ENCODE data around the gene RPRML.

DNA sequence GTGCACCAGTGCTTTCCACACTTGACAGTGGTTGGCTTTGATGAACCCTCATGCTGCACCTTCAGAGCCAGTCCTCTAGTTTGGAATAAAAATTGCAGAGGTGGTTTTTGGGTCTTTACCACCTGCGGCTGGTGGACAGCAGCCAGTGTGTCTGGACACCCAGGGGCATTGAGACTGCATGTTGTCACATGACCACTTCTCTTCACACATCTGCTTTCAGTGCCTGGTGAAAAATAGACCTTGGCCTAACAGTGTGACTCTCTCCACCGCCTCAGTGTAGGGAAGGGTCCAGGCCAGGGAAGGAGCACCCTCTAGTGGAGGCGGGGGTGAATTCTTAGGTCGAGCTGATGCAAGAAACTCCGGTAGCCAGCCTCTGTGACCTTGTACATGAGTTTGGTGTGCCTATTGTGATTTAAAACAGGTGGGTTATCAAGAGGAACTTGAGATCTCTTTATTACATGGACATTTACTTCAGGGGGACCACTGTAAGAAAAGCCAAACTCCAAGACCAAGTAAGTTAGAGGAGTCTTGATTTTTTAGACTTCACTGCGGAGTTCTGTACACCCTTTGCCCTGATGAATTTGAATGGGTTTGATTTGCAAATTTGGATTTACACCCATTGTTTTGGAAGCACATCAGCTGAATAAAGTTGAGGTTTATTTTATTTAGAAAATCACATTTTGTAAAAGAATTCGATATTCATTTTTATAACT is 38.2 kb downstream of the RPRML start:
- TF ChIP-seq TARDBP (IDR thresholded peaks at IDR 0.05) = no peak
- TF ChIP-seq ARNT (IDR thresholded peaks at IDR 0.05) = no peak
- TF ChIP-seq SUZ12 (IDR thresholded peaks at IDR 0.05) = no peak
- no peak for TF ChIP-seq LEF1 (IDR thresholded peaks at IDR 0.05; ENCODE audit: borderline replicate concordance)
- TF ChIP-seq ELF4 (IDR thresholded peaks at IDR 0.05) = no peak
- TF ChIP-seq ZNF384 (IDR thresholded peaks at IDR 0.05) = no peak
- no peak for TF ChIP-seq FOXM1 (IDR thresholded peaks at IDR 0.05; ENCODE audit: borderline replicate concordance)
